WTC11 (cell line): ENCODE data around the gene DOP1B. TPM values are rescaled to one million over a fixed set of nuclear protein-coding genes. Genes with fewer than 3 reads are reported as not detected.

ENCODE experiments used
- ATAC-seq: fragments of 200-7000 bp; cut with Tn5 transposase; 2 replicates; pipeline ENCODE4 v1.10.0; 2021; ENCODE audit warnings: mild to moderate bottlenecking, moderate library complexity
- CTCF ChIA-PET: fragments of 300-600 bp; sonication (Branson Sonifier 250); formaldehyde crosslinking; loops from one replicate; lab custom pipeline; 2021; ENCODE audit warnings: antibody characterized with exemption; lab: Charles Lee
- POLR2A ChIA-PET: fragments of 350-600 bp; sonication (Branson Sonifier 250); formaldehyde crosslinking; loops from one replicate; lab custom pipeline; 2021; ENCODE audit warnings: antibody characterized with exemption; lab: Charles Lee
- DNase-seq: peaks from one replicate; pipeline ENCODE4 v3.0.0; 2021; ENCODE audit warnings: low spot score
- H3K27ac Mint-ChIP-seq: 2 replicates; pipeline ENCODE4 v1.8.0; 2021; ENCODE audit warnings: mixed read lengths
- H3K27me3 Mint-ChIP-seq: 2 replicates; pipeline ENCODE4 v1.8.0; 2021; ENCODE audit warnings: low read depth, mild to moderate bottlenecking, moderate library complexity, mixed read lengths
- H3K36me3 Mint-ChIP-seq: 2 replicates; pipeline ENCODE4 v1.8.0; 2021; ENCODE audit warnings: mixed read lengths
- H3K4me1 Mint-ChIP-seq: 2 replicates; pipeline ENCODE4 v1.8.0; 2022; ENCODE audit warnings: mixed read lengths
- H3K4me3 Mint-ChIP-seq: 2 replicates; pipeline ENCODE4 v1.8.0; 2021; ENCODE audit warnings: mild to moderate bottlenecking, moderate library complexity, mixed read lengths
- H3K9me3 Mint-ChIP-seq: 2 replicates; pipeline ENCODE4 v1.8.0; 2021; ENCODE audit warnings: mixed read lengths
- ATF6 ChIP-seq: sonication (generic); formaldehyde crosslinking; IDR thresholded peaks from 2 replicates; pipeline ENCODE4 v1.8.1; 2023; ENCODE audit warnings: mild to moderate bottlenecking, missing genetic modification reagents
- CTCF ChIP-seq: fragments of 200-600 bp; IDR thresholded peaks from 2 replicates; pipeline ENCODE4 v1.8.0; 2022; ENCODE audit warnings: antibody characterized with exemption
- EMX1 ChIP-seq: fragments of 250-450 bp; sonication (Bioruptor Pico); IDR thresholded peaks from 2 replicates; pipeline ENCODE4 v1.8.0; 2021; ENCODE audit warnings: mild to moderate bottlenecking
- FOXK1 ChIP-seq: sonication (generic); formaldehyde crosslinking; IDR thresholded peaks from 2 replicates; pipeline ENCODE4 v1.8.0; 2022; ENCODE audit warnings: mild to moderate bottlenecking, moderate library complexity, missing genetic modification reagents
- FOXP4 ChIP-seq: sonication (generic); formaldehyde crosslinking; IDR thresholded peaks from 2 replicates; pipeline ENCODE4 v1.8.0; 2022; ENCODE audit warnings: mild to moderate bottlenecking, missing genetic modification reagents
- GRHL2 ChIP-seq: fragments of 250-450 bp; sonication (Bioruptor Pico); IDR thresholded peaks from 2 replicates; pipeline ENCODE4 v1.8.0; 2022; ENCODE audit warnings: mild to moderate bottlenecking, moderate library complexity; ENCODE audit not compliant: insufficient replicate concordance, severe bottlenecking
- HMGXB4 ChIP-seq: sonication (generic); formaldehyde crosslinking; IDR thresholded peaks from 2 replicates; pipeline ENCODE4 v1.8.1; 2023; ENCODE audit warnings: mild to moderate bottlenecking, moderate library complexity, missing genetic modification reagents
- JAZF1 ChIP-seq: fragments of 250-450 bp; sonication (Bioruptor Pico); IDR thresholded peaks from 2 replicates; pipeline ENCODE4 v1.9.0; 2021; ENCODE audit warnings: moderate library complexity, mild to moderate bottlenecking, inconsistent platforms
- KAT7 ChIP-seq: sonication (generic); formaldehyde crosslinking; IDR thresholded peaks from 2 replicates; pipeline ENCODE4 v1.8.1; 2023; ENCODE audit warnings: missing genetic modification reagents, mild to moderate bottlenecking, borderline replicate concordance
- total RNA-seq: library from RNA; stranded (reverse); gene quantifications from 3 replicates; pipeline ENCODE4 v1.2.3, GENCODE V29; 2021
- TF ChIP-seq, protein P1 (sequence below): sonication (generic); formaldehyde crosslinking; IDR thresholded peaks from 2 replicates; pipeline ENCODE4 v1.8.1; 2022; ENCODE audit warnings: missing genetic modification reagents, borderline replicate concordance
- TF ChIP-seq, protein P2 (sequence below): fragments of 250-450 bp; sonication (Bioruptor Pico); IDR thresholded peaks from 2 replicates; pipeline ENCODE4 v1.9.0; 2021; ENCODE audit warnings: mild to moderate bottlenecking, borderline replicate concordance
- TF ChIP-seq, protein P3 (sequence below): fragments of 250-450 bp; sonication (Bioruptor Pico); IDR thresholded peaks from 2 replicates; pipeline ENCODE4 v2.1.2; 2022; ENCODE audit warnings: mild to moderate bottlenecking, moderate library complexity

DOP1B gene
- total RNA-seq, 1 experiment from 2014 or later, result 11.4 TPM

- DNase-seq, result peak; percentile 67
- H3K27me3 Mint-ChIP-seq, result peaks cover 4% of the 10 kb centered on the region
- TF ChIP-seq CTCF (peak; percentile 93), EMX1 (no peak)
- H3K9me3 Mint-ChIP-seq, result no peaks in the 10 kb centered on the region
- ChIA-PET POLR2A (no interaction called here), CTCF (interaction anchor here (0.5 to 1.9 kb wide), 30 partner anchors 9 to 263 kb away, joined by 3 to 19 read pairs (median 4); partner anchors contain the start of genes CBR3, MORC3 and SETD4)
- H3K36me3 Mint-ChIP-seq, result no peaks in the 10 kb centered on the region
- H3K27ac Mint-ChIP-seq, result no peak overlapping the region; the same call in 1 of the 2 replicates
- H3K4me1 Mint-ChIP-seq, result peaks cover 20% of the 10 kb centered on the region
- peak; percentile 43; the same call in 1 of the 2 replicates for ATAC-seq
- H3K4me3 Mint-ChIP-seq, result no peak overlapping the region
Observed at GRCh38 chr21:36125512-36126207, 31.0 kb upstream of the DOP1B start.

DNA sequence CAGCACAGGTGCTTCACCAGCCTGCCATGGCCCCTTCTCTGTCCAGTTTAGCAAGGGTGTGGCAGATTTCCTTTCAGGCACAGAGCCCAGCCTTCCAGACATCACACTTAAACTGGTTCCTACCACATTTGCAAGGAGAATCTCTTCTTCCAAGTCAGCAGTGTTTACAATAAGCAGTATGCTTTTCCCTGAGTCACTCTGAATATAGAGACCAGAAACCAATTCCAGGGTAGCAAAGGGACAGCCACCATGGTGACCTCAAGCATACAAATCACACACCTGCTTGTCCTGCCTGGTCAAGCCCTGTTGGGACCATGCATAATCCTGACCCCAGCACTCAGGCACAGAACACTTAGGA, 30.4 kb upstream of the DOP1B start:
- H3K36me3 Mint-ChIP-seq, result no peaks in the 10 kb centered on the region
- ChIA-PET CTCF (interaction anchor here (0.6 to 1.9 kb wide), 11 partner anchors 11 to 232 kb away, joined by 3 to 7 read pairs (median 5); partner anchors contain the start of genes MORC3 and SETD4), POLR2A (no interaction called here)
- peaks cover 24% of the 10 kb centered on the region for H3K4me1 Mint-ChIP-seq
- peaks cover 9% of the 10 kb centered on the region for H3K27me3 Mint-ChIP-seq
- no peak overlapping the region; the same call in 1 of the 2 replicates for H3K27ac Mint-ChIP-seq
- no peak overlapping the region for H3K4me3 Mint-ChIP-seq
- DNase-seq (no peak), ATAC-seq (no peak)
- no peaks in the 10 kb centered on the region for H3K9me3 Mint-ChIP-seq
- TF ChIP-seq CTCF (no peak), JAZF1 (CRISPR knock-in tag) (no peak), FOXP4 (CRISPR knock-in tag) (no peak), GRHL2 (no peak), EMX1 (no peak), KAT7 (no peak), HMGXB4 (CRISPR knock-in tag) (no peak), ATF6 (CRISPR knock-in tag) (no peak), FOXK1 (CRISPR knock-in tag) (no peak)
- TF ChIP-seq, protein P1, sequence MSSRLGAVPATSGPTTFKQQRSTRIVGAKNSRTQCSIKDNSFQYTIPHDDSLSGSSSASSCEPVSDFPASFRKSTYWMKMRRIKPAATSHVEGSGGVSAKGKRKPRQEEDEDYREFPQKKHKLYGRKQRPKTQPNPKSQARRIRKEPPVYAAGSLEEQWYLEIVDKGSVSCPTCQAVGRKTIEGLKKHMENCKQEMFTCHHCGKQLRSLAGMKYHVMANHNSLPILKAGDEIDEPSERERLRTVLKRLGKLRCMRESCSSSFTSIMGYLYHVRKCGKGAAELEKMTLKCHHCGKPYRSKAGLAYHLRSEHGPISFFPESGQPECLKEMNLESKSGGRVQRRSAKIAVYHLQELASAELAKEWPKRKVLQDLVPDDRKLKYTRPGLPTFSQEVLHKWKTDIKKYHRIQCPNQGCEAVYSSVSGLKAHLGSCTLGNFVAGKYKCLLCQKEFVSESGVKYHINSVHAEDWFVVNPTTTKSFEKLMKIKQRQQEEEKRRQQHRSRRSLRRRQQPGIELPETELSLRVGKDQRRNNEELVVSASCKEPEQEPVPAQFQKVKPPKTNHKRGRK, result no peak
- TF ChIP-seq, protein P2, sequence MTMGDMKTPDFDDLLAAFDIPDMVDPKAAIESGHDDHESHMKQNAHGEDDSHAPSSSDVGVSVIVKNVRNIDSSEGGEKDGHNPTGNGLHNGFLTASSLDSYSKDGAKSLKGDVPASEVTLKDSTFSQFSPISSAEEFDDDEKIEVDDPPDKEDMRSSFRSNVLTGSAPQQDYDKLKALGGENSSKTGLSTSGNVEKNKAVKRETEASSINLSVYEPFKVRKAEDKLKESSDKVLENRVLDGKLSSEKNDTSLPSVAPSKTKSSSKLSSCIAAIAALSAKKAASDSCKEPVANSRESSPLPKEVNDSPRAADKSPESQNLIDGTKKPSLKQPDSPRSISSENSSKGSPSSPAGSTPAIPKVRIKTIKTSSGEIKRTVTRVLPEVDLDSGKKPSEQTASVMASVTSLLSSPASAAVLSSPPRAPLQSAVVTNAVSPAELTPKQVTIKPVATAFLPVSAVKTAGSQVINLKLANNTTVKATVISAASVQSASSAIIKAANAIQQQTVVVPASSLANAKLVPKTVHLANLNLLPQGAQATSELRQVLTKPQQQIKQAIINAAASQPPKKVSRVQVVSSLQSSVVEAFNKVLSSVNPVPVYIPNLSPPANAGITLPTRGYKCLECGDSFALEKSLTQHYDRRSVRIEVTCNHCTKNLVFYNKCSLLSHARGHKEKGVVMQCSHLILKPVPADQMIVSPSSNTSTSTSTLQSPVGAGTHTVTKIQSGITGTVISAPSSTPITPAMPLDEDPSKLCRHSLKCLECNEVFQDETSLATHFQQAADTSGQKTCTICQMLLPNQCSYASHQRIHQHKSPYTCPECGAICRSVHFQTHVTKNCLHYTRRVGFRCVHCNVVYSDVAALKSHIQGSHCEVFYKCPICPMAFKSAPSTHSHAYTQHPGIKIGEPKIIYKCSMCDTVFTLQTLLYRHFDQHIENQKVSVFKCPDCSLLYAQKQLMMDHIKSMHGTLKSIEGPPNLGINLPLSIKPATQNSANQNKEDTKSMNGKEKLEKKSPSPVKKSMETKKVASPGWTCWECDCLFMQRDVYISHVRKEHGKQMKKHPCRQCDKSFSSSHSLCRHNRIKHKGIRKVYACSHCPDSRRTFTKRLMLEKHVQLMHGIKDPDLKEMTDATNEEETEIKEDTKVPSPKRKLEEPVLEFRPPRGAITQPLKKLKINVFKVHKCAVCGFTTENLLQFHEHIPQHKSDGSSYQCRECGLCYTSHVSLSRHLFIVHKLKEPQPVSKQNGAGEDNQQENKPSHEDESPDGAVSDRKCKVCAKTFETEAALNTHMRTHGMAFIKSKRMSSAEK, result no peak
- TF ChIP-seq, protein P3, sequence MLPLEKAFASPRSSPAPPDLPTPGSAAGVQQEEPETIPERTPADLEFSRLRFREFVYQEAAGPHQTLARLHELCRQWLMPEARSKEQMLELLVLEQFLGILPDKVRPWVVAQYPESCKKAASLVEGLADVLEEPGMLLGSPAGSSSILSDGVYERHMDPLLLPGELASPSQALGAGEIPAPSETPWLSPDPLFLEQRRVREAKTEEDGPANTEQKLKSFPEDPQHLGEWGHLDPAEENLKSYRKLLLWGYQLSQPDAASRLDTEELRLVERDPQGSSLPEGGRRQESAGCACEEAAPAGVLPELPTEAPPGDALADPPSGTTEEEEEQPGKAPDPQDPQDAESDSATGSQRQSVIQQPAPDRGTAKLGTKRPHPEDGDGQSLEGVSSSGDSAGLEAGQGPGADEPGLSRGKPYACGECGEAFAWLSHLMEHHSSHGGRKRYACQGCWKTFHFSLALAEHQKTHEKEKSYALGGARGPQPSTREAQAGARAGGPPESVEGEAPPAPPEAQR (CRISPR knock-in tag), result no peak
